ENCODE measurements around the gene ESYT2.
A peak's percentile ranks its signal among the peaks of the same experiment; 100 is the strongest.

Gene ESYT2

DNA sequence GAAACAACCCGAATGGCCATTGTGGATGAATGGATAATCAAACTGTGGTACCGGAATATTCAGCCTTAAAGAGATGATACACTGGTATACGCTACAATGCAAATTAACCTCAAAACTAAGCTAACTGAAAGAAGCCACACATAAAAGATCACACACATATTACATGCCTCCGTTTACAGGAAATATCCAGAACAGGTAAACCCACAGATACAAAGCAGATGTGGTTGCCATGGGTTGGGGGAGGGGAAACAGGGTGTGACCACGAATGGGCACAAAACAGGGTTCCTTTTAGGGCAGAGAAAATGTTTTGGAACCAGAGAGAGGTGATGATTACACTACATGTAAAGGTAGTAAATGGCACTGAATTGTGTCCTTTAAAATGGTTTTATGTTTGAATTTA lies 16.6 kb downstream of the ESYT2 start:
- no peak for DNase-seq (ENCODE audit: low spot score)
- in situ Hi-C loops (cut with MboI; ENCODE audit: low sequenced_read_pairs, unreplicated experiment): no loop called here
- TF ChIP-seq, protein P1, sequence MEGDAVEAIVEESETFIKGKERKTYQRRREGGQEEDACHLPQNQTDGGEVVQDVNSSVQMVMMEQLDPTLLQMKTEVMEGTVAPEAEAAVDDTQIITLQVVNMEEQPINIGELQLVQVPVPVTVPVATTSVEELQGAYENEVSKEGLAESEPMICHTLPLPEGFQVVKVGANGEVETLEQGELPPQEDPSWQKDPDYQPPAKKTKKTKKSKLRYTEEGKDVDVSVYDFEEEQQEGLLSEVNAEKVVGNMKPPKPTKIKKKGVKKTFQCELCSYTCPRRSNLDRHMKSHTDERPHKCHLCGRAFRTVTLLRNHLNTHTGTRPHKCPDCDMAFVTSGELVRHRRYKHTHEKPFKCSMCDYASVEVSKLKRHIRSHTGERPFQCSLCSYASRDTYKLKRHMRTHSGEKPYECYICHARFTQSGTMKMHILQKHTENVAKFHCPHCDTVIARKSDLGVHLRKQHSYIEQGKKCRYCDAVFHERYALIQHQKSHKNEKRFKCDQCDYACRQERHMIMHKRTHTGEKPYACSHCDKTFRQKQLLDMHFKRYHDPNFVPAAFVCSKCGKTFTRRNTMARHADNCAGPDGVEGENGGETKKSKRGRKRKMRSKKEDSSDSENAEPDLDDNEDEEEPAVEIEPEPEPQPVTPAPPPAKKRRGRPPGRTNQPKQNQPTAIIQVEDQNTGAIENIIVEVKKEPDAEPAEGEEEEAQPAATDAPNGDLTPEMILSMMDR (IDR thresholded peaks at IDR 0.05; ENCODE audit: borderline replicate concordance, control extremely low read depth, extremely low read depth, insufficient read depth, missing control alignments): no peak

DNA sequence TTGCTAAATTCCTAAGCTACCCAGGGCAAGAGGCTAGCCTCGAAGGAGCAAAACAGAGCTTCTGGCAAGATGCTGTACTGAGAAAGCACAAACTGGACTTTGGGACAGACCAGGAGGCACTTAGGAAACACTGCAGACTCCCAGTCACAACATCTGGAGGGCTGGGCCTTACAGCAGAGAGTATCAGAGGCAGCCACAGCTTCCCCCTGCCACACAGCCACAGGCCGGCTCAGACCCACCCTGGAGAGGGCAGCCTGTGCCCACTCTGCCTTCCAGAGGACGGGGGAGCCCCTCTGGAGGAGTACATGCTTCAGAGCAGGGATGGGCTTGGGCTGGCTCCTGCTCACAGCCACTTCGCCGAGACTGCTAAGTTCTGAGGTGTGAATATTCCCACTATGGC lies 17.4 kb downstream of the ESYT2 start:
- TF ChIP-seq, protein P1 (IDR thresholded peaks at IDR 0.05; ENCODE audit: borderline replicate concordance, control extremely low read depth, extremely low read depth, insufficient read depth, missing control alignments): no peak
- DNase-seq (ENCODE audit: low spot score): no peak
- in situ Hi-C loops (cut with MboI; ENCODE audit: low sequenced_read_pairs, unreplicated experiment): no loop called here

DNA sequence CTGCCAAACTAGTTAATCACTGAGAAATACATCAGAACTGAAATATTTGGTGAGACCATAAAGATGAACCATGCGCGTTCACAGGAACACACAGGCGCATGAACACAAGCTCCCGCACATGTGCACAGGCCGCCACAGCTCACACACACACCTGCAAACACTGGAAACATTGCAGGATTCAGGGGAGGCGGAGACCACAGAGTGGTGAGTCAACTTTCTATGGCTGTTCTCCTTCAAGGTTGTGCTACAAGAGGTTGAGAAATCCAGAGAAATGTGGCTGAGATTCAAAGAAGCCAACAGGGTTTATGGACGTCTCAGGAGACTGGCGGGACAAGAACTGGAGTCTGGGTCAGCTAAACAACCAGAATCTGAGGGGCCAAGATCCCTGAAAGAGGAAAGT lies 17.8 kb downstream of the ESYT2 start:
- no peak for DNase-seq (ENCODE audit: low spot score)
- in situ Hi-C loops (cut with MboI; ENCODE audit: low sequenced_read_pairs, unreplicated experiment): no loop called here
- TF ChIP-seq, protein P1 (IDR thresholded peaks at IDR 0.05; ENCODE audit: borderline replicate concordance, control extremely low read depth, extremely low read depth, insufficient read depth, missing control alignments): no peak

DNA sequence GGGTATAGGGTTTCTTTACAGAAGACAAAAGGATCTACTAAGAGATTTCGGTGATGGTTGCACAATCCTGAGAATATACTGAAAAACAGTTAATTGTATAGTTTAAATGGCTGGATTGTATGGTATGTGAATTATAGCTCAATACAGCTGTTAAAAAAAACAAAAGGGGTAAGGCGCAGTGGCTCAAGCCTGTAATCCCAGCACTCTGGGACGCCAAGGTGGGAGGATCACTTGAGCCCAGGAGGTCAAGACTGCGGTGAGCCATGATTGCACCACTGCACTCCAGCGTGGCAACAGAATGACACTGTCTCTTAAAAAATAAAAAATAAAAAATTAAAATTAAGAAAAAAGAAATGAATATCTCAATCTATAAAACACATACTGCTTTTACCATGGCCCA lies 18.5 kb downstream of the ESYT2 start:
- DNase-seq (ENCODE audit: low spot score): no peak
- TF ChIP-seq, protein P1 (IDR thresholded peaks at IDR 0.05; ENCODE audit: borderline replicate concordance, control extremely low read depth, extremely low read depth, insufficient read depth, missing control alignments): no peak
- in situ Hi-C loops (cut with MboI; ENCODE audit: low sequenced_read_pairs, unreplicated experiment): no loop called here

DNA sequence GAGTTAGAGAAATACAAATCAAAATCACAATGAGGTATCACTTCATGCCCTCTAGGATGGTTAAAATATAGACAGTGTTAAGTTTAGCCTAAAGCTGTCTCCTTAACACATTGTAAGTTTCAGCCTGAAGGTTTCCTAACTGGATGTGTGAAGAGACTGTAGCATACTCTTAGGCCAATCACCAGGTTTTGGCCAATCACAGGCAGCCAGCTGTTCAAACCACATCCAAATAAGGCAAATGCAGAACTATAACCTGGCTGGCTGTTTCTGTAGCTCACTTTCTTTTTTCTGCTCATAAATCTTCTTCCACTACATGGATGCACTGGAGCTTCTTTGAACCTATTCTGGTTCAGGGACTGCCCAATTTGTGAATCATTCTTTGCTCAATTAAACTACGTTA lies 19.7 kb downstream of the ESYT2 start:
- peak; percentile 56 for DNase-seq (ENCODE audit: low spot score)
- TF ChIP-seq, protein P1 (IDR thresholded peaks at IDR 0.05; ENCODE audit: borderline replicate concordance, control extremely low read depth, extremely low read depth, insufficient read depth, missing control alignments): no peak
- in situ Hi-C loops (cut with MboI; ENCODE audit: low sequenced_read_pairs, unreplicated experiment): no loop called here

DNA sequence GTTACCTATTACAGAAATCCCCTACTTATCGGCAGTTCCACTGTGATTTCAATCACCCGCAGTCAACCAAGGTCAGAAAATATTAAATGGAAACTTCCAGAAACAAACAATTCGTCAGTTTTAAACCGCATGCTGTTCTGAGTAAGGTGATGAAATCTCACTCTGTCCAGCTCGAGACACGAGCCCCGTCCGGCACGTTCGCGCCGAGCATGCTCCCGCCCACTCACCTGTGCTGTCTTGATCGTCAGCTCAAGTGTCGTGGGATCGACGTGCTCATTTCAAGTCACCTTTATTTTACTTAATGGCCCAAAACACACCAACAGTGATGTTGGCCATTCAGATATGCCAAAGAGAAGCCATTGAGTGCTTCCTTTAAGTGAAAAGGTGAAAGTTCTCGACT lies 21.2 kb downstream of the ESYT2 start:
- TF ChIP-seq, protein P1 (IDR thresholded peaks at IDR 0.05; ENCODE audit: borderline replicate concordance, control extremely low read depth, extremely low read depth, insufficient read depth, missing control alignments): no peak
- in situ Hi-C loops (cut with MboI; ENCODE audit: low sequenced_read_pairs, unreplicated experiment): no loop called here

DNA sequence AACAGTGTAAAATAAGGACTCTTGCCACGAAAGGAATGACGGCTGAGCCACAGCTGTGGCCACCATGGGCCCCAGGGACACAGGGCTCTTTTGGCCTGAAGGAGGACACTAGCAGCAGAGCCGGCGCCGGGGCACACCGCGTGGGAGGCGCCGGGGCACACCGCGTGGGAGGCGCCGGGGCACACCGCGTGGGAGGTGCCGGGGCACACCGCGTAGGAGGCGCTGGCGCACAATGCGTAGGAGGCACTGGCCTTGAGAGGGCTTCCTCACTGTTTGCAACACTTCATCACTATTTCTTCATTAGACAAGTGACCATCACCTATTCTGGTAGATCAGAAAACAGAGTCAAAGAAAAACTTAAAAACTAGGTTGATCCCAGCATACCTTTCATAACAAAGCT lies 23.4 kb downstream of the ESYT2 start:
- TF ChIP-seq, protein P1 (IDR thresholded peaks at IDR 0.05; ENCODE audit: borderline replicate concordance, control extremely low read depth, extremely low read depth, insufficient read depth, missing control alignments): no peak
- DNase-seq (ENCODE audit: low spot score): no peak
- in situ Hi-C loops (cut with MboI; ENCODE audit: low sequenced_read_pairs, unreplicated experiment): no loop called here

More for the DNA sequence above, 21.2 kb downstream of the ESYT2 start:
- no peak for DNase-seq (ENCODE audit: low spot score)

Data from GM13976 (cell line).